Liver (tissue), 9 donors: Measurements from ENCODE around the gene CITED2. TPM values are rescaled to one million over a fixed set of nuclear protein-coding genes. Genes with fewer than 3 reads are reported as not detected.

Experiments used
- DNase-seq: peaks from one replicate; pipeline ENCODE4 v3.0.0-alpha.2; 2017; ENCODE audit warnings: low spot score
- H3K27ac ChIP-seq, 2 donors: one replicate each; pipeline ENCODE4 v1.7.0; 2013; ENCODE audit warnings: inconsistent platforms in 2 of 2, low read length in 2 of 2, control low read depth in 1 of 2, low read depth in 1 of 2, mild to moderate bottlenecking in 1 of 2
- H3K27me3 ChIP-seq, 4 donors: one replicate each; pipeline versions ENCODE4 v1.6.1 to v1.7.0; 2013; ENCODE audit warnings: low read length in 3 of 4, inconsistent platforms in 1 of 4, mild to moderate bottlenecking in 1 of 4, moderate library complexity in 1 of 4; ENCODE audit not compliant: control insufficient read depth in 4 of 4, insufficient read depth in 4 of 4
- H3K36me3 ChIP-seq, 4 donors: one replicate each; pipeline versions ENCODE4 v1.6.1 to v1.7.0; 2013; ENCODE audit warnings: low read length in 3 of 4, mild to moderate bottlenecking in 3 of 4, low read depth in 1 of 4, moderate library complexity in 1 of 4; ENCODE audit not compliant: control insufficient read depth in 4 of 4, insufficient read depth in 3 of 4
- H3K4me1 ChIP-seq, 4 donors: one replicate each; pipeline versions ENCODE4 v1.6.1 to v1.7.0; 2013; ENCODE audit warnings: low read length in 3 of 4, mild to moderate bottlenecking in 3 of 4, moderate library complexity in 1 of 4; ENCODE audit not compliant: control insufficient read depth in 4 of 4, insufficient read depth in 4 of 4
- H3K4me3 ChIP-seq, 3 donors: one replicate each; pipeline versions ENCODE4 v1.6.1 to v1.7.0; 2013; ENCODE audit warnings: low read length in 3 of 3, control low read depth in 1 of 3, low read depth in 1 of 3, mild to moderate bottlenecking in 1 of 3
- H3K9ac ChIP-seq, 2 donors: one replicate each; pipeline ENCODE4 v1.7.0; 2013; ENCODE audit warnings: low read length in 2 of 2, mild to moderate bottlenecking in 2 of 2, moderate library complexity in 2 of 2, control low read depth in 1 of 2, low read depth in 1 of 2
- H3K9me3 ChIP-seq, 4 donors: one replicate each; pipeline versions ENCODE4 v1.6.1 to v1.7.0; 2013; ENCODE audit warnings: low read length in 3 of 4; ENCODE audit not compliant: control insufficient read depth in 4 of 4
- CTCF ChIP-seq: fragments of 150-350 bp; IDR thresholded peaks from 2 replicates; pipeline ENCODE4 v1.5.1; 2017; ENCODE audit warnings: improper control_type of control experiment, low read depth, low read length; ENCODE audit not compliant: missing input control
- FOXA1 ChIP-seq: IDR thresholded peaks from 2 replicates; pipeline ENCODE4 v1.6.1; 2016; ENCODE audit warnings: antibody characterized with exemption
- NR2F2 ChIP-seq: IDR thresholded peaks from 2 replicates; pipeline ENCODE4 v1.6.1; 2016; ENCODE audit warnings: antibody characterized with exemption
- RAD21 ChIP-seq, 2 donors: IDR thresholded peaks; 2 replicates each; pipeline ENCODE4 v1.6.1; 2016; ENCODE audit warnings: antibody characterized with exemption in 2 of 2, mild to moderate bottlenecking in 2 of 2
- REST ChIP-seq: IDR thresholded peaks from 2 replicates; pipeline ENCODE4 v1.6.1; 2016; ENCODE audit warnings: antibody characterized with exemption, mild to moderate bottlenecking
- YY1 ChIP-seq: IDR thresholded peaks from 2 replicates; pipeline ENCODE4 v1.6.1; 2016; ENCODE audit warnings: antibody characterized with exemption, mild to moderate bottlenecking
- whole genome bisulfite sequencing: extraction: QIAGEN DNeasy Blood & Tissue Kit; methylation state at CpG from one replicate; pipeline ENCODE4 v1.1.7; 2013; 5-methylcytosine and 5-hydroxymethylcytosine counted together
- polyA plus RNA-seq, 2 donors: library from polyadenylated mRNA; stranded (reverse) in 1 of 2; unstranded in 1 of 2; fragments of 200-250 nt in 1 of 2; fragments of >200 nt in 1 of 2; fragmentation: Nextera tagmentation in 1 of 2; extraction: Ambion mirVana in 1 of 2; gene quantifications; one replicate each; pipeline versions ENCODE4 v1.2.1 to v1.2.3, GENCODE V29; 2013 to 2015
- total RNA-seq, 2 donors: library from RNA; depleted of rRNA; stranded (reverse); fragments of >200 nt; gene quantifications; one replicate each; pipeline ENCODE4 v1.2.3, GENCODE V29; 2014
- donor health status: healthy.
- donor health status: healthy.
- donor health status: healthy.
- donor health status: healthy.
- donor health status: healthy.

CITED2 gene
- total and polyA plus RNA-seq, 4 donors: 9.9 to 57.1 (median 22.5) TPM

GRCh38 chr6:139373928-139374356 is 506 bp downstream of the CITED2 start:
- no peak for DNase-seq
- WGBS: under 1% methylated on average over 25 of the region's 25 CpGs
- Histone ChIP-seq H3K27me3 (no peaks in the 10 kb centered on the region), H3K27ac (peak overlapping the region; percentile 99 to 100), H3K4me1 (peaks cover 5 to 32% (median 27%) of the 10 kb centered on the region in 4 donors), H3K9me3 (no peaks in the 10 kb centered on the region), H3K4me3 (peak overlapping the region; percentile 70 to 98 (median 97)), H3K36me3 (peaks cover 0 to 6% (median 0%) of the 10 kb centered on the region in 4 donors), H3K9ac (peak overlapping the region; percentile 95)
- no peak for TF ChIP-seq FOXA1
- peak; percentile 43 for TF ChIP-seq NR2F2

GRCh38 chr6:139373154-139373927 is 1.1 kb downstream of the CITED2 start:
- Histone ChIP-seq H3K9me3 (no peaks in the 10 kb centered on the region), H3K27ac (peak overlapping the region; percentile 99 to 100), H3K27me3 (no peaks in the 10 kb centered on the region), H3K4me1 (peaks cover 3 to 31% (median 27%) of the 10 kb centered on the region in 4 donors), H3K36me3 (peaks cover 0 to 6% (median 0%) of the 10 kb centered on the region in 4 donors), H3K4me3 (peak overlapping the region; percentile 70 to 98 (median 97)), H3K9ac (peak overlapping the region; percentile 95 to 99)
- WGBS: under 1% methylated on average over 57 of the region's 57 CpGs
- TF ChIP-seq YY1 (no peak), FOXA1 (no peak), CTCF (peak; percentile 17), RAD21 (IDR thresholded peaks at IDR 0.05) (peak; percentile 55 to 56), REST (peak; percentile 4)
- peak; percentile 72 for DNase-seq

GRCh38 chr6:139372326-139373153 is 1.9 kb downstream of the CITED2 start:
- DNase-seq: no peak
- peak overlapping the region; percentile 99 to 100 for H3K27ac ChIP-seq
- H3K9me3 ChIP-seq: no peaks in the 10 kb centered on the region
- peak overlapping the region; percentile 70 to 98 (median 97) for H3K4me3 ChIP-seq
- no peaks in the 10 kb centered on the region for H3K27me3 ChIP-seq
- H3K36me3 ChIP-seq: peaks cover 0 to 6% (median 0%) of the 10 kb centered on the region in 4 donors
- under 1% methylated on average over 14 of the region's 14 CpGs for WGBS
- H3K4me1 ChIP-seq: peaks cover 3 to 31% (median 27%) of the 10 kb centered on the region in 4 donors
- TF ChIP-seq CTCF (no peak), REST (peak; percentile 17)
- H3K9ac ChIP-seq: peak overlapping the region; percentile 88 to 99
